Pons (tissue), 1 donor: ENCODE results near the gene NDUFS6.
"Not testable (repeated sequence)": the region's sequence is repeated elsewhere in the genome, so short reads cannot be mapped to it uniquely, and the experiment has no call there.

Experiments
- DNase-seq: peaks from one replicate; pipeline ENCODE4 v3.0.0-alpha.2; 2016; ENCODE audit warnings: low spot score

The NDUFS6 gene

DNA sequence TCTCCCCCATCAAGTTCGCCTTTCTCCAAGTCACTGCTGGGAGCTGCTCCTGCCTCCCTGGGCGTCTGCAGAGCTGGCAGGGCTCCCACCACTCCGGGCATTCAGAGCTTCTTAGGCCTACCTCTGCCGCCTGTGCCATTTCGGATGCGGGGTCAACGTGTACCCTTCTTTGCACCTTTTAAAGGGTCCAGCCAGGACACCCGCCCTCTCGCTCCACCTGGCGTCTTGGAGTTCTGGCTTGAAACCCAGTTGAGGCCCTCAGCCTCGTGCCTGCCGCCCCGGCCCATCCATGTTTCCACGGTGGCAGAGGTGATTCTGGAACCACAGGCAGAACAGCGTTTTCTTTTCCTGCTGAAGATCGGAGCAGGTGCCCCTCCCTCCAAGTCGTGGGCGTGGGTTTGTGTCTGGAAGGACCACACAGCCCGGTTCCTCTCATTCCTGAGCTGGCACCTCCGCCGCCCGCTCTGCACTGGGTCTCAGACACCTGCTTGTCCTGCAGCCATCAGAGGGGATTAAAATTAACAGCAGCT is 32.9 kb downstream of the NDUFS6 start:
- DNase-seq = no peak

- no peak for DNase-seq
These were observed 33.7 kb downstream of the NDUFS6 start for GRCh38 chr5:1834721-1835429.

DNA sequence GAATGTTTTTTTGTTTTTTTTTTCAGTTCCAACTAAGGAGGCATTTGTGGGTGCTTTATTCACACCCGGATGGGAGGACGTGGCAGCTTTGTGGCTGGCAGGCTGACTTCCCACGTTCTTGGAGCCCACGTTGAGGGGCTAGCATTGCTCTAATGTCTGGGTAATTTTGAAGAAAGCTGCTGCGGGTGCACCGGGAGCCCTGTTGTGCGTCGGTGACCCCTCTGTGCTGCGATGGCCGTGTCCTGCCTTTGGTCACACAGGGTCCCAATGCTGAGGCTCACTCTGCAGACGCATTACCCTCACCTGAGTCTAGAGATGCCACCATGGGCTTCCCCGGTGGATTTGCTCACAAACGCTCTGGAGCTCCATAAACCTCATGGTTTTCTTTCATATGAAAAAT is 34.2 kb downstream of the NDUFS6 start:
- no peak for DNase-seq

DNA sequence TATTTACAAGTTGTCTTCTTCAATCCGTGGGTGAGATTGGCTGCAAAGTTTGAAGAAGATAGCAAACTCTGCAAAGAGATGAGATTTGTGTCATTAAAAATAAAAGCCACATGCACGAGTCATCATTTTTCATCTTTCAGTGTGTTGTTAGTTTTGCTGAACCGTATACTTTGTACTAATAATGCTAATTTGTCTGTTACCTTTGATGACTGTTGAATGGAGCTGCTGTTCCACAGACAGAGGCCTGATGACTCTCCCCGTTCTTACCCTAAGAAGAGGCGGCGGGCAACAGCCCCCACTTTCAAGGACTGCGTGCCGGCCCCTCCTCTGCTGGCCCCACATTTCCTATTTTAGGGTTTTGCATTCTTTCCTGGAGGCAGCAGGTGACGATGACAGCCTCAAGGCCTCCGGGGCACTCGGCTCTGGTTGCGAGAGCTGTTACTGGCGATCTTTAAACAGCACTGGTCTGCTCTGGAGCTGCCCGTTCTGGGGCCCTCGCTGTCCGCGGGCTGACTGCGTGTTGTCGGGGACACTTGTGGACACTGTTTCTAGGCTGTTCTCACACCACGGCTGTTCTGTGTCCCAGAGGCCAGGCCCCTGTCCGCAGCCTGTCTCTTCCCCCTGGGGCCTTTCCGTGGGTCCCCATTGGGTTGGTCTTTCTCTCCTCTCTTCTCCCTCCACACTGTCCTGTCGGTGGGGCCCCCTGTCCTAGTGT is 35.1 kb downstream of the NDUFS6 start:
- DNase-seq = no peak

- DNase-seq = no peak
These were observed 36.0 kb downstream of the NDUFS6 start for GRCh38 chr5:1836891-1837880.

GRCh38 chr5:1838013-1838412 is 36.8 kb downstream of the NDUFS6 start:
- no peak for DNase-seq

DNA sequence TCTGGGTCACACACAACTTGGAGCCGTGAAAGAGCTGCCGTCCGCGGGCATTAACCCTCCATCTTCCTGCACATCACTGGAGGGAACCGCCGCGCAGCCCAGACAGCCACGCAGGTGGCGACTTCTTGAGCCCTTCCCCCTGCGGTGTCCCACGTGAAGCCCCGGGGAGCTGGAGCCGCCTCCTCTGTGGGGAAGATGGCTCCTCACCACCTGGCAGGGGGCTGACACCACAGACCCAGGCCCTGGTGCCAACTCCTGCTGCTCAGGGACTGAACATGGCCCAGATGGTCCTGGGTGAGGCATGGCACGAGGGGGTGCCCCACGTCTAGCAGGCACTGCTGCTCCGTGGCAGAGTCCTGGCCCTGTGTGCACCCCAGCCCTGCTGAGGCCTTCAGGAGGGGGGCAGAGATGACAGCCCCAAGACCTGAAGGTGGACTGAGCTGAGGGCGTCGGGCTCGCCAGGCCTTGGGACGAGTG is 38.9 kb downstream of the NDUFS6 start:
- no peak for DNase-seq

DNA sequence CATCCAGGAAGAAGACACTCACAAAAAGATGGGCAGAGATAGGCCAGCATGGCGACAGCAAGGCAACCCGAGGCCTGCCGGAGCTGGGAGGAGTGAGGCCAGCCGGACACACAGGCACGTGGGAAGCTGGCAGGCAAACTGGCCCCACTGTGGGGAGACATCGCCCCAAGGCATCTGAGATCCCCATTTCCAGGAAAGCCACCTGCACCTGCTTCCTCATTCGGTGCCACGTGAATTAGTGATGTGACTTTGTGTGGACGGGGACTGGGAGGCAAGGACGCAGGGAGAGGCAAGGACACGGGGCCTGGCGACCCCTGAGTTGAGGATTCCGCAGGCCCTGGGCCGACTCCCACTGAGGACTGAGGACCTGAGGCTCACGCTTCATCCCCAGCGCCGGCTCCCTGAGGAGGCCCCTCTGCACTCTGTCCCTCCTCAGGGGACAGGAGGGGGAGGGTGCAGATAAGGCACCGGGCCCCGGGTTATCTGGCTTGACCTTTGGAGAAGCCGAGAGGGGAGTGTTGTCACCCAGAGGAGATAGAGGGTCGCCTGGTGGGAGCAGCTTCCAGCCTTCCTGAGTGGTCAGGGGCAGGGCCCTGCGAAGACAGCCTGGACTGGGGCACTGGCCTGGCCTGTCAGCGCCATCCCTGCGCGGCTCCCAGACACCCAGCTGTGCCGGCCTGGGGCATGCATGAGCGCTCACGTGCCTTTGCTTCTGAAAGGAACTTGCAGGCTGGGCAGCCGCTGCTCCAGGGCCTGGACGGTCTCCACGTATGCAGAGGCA is 39.7 kb downstream of the NDUFS6 start:
- no peak for DNase-seq

DNA sequence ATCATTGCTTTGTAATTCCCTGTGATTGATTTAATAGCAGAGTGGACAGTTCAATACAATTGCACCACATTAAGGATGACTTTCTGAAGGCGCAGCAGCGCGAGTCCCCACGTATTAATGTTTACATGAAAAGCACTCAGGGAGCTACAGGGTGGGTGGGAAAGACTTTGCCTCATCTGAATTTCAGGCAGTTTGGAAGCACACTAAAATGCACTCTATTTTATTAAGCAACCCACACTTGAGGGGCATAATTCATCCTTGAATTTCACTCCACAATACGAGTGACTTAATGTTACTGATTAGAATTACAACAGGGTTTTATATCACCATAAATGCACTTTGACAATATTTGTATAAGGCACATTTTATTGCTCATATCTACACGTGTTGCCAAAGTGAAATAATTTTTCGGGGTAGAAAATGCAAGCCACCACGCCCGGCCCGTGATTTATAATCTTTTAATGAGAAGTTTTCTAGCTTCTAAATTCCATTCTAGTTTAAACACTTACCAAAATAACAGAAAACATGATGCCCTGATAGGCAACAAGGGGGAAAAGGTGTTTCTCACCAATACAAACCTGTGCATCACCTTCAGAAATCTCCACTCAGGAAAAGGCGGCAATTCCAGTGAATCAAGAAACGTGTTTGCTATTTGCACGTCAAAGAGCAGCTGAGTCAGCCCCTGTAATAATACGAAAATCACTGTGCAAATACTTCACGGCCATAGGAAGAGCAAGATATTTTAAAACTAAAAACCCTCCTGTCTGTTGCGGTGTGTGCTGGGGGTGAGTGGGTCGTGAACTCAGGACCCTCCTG is 41.0 kb downstream of the NDUFS6 start:
- DNase-seq = no peak

DNA sequence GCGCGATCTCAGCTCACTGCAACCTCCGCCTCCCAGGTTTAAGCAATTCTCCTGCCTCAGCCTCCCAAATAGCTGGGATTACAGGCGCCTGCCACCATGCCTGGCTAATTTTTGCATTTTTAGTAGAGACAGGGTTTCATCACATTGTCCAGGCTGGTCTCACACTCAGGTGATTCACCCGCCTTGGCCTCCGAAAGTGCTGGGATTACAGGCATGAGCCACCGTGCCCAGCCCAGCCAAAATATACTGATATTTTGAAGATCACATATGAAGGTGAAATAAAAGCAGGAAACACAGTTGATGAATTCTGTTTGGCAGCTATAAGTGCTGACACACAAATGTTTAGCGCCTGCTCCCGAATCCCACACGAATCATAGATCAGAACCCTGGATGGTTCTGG is 42.6 kb downstream of the NDUFS6 start:
- not testable (repeated sequence) for DNase-seq

DNA sequence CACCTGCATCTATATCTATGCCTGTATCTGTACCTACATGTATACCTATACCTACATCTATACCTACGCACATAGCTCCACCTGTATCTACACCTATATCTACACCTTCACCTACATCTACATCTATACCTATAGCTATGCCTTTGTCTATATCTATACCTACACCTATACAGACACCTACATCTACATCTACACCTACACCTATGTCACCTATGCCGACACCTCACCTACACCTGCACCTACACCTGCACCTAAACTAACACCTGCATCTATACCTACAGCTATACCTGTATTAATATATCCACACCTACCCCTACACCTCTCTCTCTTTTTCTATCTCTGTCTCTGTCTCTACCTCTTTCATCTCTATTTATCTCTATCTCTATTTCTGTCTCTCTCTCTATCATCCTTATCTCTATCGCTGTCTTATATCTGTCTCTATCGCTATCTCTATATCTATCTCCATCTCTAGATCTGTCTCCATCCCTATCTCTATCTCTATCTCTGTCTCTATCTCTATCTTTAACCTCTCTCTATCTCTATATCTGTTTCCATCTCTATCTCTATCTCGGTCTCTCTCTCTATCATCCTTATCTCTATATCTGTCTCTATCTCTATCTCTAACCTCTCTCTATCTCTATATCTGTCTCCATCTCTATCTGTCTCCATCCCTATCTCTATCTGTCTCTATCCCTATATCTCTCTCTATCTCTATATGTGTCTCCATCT is 43.7 kb downstream of the NDUFS6 start:
- DNase-seq = no peak

DNA sequence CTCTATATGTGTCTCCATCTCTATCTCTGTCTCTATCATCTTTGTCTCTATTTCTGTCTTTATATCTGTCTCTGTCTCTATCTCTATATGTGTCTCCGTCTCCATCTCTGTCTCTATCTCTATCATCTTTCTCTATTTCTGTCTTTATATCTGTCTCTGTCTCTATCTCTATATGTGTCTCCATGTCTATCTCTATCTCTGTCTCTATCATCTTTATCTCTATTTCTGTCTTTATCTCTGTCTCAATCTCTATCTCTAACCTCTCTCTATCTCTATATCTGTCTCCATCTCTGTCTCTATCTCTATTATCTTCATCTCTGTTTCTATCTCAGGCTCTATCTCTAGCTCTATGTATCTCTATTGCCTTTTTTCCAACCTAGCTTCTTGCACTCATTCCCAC is 44.5 kb downstream of the NDUFS6 start:
- DNase-seq = no peak

DNA sequence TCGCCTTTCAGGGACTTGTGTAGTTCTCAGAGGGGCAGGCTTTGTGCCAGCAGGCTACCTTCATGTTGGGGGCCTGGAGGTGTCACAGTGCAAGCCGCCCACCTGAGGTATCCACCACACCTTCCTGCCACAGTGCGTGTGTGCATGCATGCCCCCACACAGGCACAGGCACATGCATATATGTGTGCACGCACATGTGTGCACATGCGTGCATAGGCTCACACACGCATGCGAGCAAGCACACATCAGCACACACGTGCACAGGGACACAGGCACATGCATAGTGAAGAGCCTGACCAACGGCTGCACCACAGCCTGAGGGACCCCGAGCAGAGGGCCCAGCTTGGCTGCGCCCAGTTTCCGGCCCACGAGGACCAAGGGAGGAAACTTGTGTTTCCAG is 45.4 kb downstream of the NDUFS6 start:
- DNase-seq = no peak

GRCh38 chr5:1847056-1847455 is 45.8 kb downstream of the NDUFS6 start:
- DNase-seq = no peak

DNA sequence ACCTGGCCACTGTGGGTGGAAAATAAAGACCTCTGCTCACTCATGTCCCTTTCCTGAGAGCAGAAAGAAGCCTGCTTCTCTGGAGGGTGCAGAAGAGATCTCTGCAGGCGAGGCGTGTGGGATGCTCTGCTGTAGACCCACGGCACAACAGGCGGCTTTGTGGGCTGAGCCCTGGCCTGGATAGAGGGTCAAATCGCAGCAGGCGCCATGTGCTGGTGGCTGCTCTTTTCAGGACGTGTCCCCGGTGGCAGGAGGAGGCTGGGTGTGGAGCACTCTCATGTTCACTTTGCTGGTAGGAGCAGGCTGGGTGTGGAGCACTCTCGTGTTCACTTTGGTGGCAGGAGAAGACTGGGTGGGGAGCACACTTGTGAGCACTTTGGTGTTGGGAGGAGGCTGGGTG is 46.4 kb downstream of the NDUFS6 start:
- no peak for DNase-seq

DNA sequence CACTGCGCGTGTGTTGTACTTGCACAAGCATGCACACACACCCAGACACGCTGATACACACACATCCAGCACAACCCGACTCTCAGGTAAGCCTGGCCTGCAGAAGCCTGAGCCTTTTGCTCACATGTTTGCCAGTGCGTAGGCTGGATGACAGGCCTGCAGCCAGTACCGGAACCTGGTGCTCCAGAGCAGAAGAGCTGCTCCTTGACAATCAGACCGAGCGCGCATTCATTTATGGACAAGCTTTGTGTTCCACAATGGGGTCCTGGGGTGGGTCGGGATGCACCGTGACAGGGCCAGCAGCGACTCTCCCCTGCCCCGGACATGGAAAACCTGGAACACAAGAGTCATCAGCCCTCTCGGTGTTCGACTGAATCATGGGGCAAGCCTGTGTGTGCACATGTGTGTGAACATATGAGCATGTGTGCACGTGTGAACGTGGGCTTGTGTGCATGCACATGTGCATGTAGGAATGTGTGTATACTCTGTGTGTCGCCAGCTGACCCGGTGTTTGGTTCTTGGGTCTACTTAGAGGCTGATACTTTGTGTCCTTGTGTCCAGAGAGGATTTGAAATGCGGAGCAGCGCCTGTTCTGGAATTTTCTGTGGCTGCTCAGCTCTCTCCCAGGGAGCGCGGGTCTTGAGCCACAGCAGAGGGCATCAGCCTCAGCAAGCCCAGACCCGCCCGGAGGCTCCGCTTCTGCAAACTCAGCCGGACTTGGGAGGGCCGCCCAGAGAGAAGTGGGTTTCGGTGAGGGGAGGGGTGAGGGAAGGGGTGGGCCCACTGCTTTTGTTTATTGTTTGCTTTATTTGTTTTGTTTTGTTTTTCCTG is 49.3 kb downstream of the NDUFS6 start:
- no peak for DNase-seq

DNA sequence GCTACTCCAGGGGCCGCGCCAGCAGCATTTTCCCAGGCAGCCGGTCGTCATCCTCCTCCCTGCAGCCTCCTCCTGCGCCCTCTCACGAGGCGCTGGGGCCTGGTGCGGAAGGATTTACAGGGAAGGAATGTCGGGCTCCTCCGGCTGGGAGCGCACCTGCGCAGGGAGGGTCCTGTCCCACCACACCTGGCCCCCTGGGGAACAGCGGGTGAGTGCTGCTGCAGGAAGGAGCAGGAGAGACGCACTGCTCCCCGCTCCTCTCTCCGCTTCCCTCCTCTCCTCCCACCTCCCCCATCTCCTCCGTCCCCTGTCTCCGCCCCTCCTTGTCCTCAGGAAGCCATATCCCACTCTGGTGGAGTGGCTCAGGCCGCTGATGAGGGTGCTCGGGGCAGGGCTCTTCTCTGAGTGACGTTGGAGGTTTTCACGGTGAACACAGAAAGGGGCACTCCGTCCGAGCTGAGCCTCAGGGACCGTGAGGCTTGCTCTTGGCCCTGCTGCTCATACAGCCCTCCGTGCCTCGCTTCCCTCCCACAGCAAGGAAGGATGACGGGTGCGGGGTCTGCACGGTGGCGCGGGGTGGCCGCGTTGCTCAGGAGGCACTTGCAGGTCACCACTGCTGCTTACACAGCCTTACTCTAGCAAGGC is 50.2 kb downstream of the NDUFS6 start:
- DNase-seq = no peak

DNA sequence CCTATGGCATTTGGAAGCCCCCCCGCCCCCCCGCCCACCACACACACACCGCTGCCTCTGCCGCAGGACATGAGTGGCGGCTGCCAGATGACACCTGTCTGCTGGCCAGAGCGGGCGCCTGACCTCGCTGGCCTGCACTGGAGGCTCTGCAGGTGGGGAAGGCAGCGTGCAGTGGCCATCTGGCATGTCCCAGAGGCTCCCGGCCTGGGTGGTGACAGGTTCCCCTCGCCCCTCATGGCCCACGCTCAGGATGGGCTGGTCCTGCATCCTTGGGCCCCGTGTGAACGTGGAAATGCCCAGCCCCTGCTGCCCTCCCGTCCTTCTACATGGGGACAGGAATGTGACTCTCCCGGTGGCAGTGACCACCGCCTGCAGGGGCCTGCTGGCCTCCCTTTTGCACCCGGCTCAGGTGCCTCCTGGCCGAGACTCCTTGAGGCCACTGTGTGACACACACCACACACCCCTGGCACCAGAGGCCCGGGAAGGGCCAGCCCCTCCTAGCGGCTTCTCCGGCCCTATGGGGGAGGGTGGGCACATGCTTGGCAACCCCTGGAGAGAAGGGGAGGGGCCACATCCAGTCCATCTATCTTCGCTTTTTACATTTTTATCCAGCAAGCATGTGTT is 51.2 kb downstream of the NDUFS6 start:
- no peak for DNase-seq
